Smooth muscle cell of bladder (primary cell): ENCODE results near the gene TRMT6. TPM values are rescaled to one million over a fixed set of nuclear protein-coding genes. Genes with fewer than 3 reads are reported as not detected.

Experiments
- total RNA-seq: library from RNA; depleted of rRNA; stranded (reverse); fragments of >200 nt; gene quantifications from 2 replicates; pipeline ENCODE4 v1.2.3, GENCODE V29; 2014

TRMT6 gene, protein sequence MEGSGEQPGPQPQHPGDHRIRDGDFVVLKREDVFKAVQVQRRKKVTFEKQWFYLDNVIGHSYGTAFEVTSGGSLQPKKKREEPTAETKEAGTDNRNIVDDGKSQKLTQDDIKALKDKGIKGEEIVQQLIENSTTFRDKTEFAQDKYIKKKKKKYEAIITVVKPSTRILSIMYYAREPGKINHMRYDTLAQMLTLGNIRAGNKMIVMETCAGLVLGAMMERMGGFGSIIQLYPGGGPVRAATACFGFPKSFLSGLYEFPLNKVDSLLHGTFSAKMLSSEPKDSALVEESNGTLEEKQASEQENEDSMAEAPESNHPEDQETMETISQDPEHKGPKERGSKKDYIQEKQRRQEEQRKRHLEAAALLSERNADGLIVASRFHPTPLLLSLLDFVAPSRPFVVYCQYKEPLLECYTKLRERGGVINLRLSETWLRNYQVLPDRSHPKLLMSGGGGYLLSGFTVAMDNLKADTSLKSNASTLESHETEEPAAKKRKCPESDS
- 5.8 and 7.5 TPM in 2 replicates for total RNA-seq

DNA sequence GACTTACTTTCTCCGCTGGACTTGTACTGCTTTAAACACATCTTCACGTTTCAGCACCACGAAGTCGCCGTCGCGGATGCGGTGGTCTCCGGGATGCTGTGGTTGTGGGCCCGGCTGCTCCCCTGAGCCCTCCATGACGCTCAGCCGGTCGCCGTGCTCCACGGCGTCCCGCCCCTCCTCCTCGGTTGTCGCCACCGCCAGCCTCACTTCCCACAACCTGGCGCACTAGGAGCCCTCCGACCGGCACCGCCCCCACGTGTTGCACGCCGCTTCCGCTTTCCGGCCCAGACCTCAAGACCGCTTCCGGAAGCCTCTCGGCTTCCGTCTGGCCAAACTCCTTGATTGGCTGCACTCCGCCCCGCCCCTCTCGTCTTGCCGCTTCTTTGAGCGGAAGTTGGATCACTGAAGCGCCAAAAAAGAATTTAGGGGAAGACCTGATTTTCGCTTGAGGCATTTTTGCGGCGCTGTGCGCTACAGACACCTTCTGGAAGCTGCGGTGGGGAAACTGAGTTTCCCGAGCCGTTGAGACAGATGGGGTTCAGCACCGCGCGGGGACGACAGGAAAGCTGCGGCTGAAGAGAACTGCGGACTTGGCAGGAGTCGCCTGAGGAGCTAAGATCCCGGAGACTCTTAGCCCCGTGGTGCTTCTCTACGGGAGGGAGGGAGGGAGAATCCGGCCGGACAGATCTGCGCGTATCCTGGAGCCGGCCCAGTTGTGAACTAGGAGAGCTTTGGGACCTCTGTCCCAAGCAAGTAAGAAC lies at the start of gene TRMT6, which contains the start of gene MCM8:
Gene TRMT6 (minus strand): TSS at position 263 of the 761 bp plus-strand sequence. CDS start 128 bp downstream, at position 135.
Gene MCM8 (plus strand): TSS at position 382 of the 761 bp plus-strand sequence. CDS start 1,364 bp downstream, outside the sequence.

Other genes starting within 250 kb of the TRMT6 start
- 1.9 and 3.1 TPM in 2 replicates for gene SHLD1, start 200.1 kb downstream of the TRMT6 start, total RNA-seq
- gene CHGB, start 39.0 kb downstream of the TRMT6 start, total RNA-seq = under 0.01 and 0.09 TPM in 2 replicates
- gene MCM8, start 119 bp upstream of the TRMT6 start, total RNA-seq = 2.3 and 2.6 TPM in 2 replicates
- gene CRLS1, start 55.6 kb upstream of the TRMT6 start, total RNA-seq = 38.1 and 40.0 TPM in 2 replicates
- under 0.01 TPM in 1 of 2 replicates, not detected in the other for gene LRRN4, start 103.5 kb upstream of the TRMT6 start, total RNA-seq
- gene FERMT1, start 172.5 kb upstream of the TRMT6 start, total RNA-seq = 2.8 and 4.3 TPM in 2 replicates